ENCODE data around the gene ADAM19.
A peak's percentile ranks its signal among the peaks of the same experiment; 100 is the strongest.

ADAM19 gene

DNA sequence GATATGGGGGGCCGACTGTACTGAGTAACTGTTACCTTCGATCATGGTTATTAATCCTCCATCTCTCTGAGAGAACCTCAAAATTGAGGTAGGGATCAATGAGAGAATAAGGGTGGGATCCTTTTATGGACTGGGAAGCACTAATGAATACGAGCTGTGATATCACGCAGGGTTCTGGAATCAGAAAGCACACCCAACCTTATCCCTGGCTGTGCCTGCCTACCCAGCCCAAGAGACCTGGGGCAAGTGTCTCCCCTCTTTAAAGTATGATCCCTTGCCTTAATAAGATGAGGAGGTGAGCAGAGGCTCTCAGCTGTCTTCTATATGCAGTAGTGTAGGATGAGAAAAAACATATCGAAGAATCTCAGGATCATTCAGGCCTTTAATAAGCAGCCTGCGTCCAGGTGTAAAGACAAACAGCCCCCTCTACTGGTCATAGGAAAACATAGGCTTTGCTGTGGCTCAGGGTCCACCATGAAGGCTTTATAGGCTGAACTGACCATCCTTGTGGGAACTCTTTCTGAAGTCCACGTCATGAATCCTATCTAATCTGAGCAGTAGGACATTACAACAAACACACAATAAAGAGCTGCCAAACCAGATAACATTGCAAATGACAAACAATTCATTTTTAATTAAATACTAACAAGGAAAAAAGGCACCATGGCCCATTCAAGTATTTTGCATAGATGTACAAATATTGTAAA, 98.7 kb downstream of the ADAM19 start:
- no peak overlapping the region for H3K27ac ChIP-seq
- TF ChIP-seq, protein P1, sequence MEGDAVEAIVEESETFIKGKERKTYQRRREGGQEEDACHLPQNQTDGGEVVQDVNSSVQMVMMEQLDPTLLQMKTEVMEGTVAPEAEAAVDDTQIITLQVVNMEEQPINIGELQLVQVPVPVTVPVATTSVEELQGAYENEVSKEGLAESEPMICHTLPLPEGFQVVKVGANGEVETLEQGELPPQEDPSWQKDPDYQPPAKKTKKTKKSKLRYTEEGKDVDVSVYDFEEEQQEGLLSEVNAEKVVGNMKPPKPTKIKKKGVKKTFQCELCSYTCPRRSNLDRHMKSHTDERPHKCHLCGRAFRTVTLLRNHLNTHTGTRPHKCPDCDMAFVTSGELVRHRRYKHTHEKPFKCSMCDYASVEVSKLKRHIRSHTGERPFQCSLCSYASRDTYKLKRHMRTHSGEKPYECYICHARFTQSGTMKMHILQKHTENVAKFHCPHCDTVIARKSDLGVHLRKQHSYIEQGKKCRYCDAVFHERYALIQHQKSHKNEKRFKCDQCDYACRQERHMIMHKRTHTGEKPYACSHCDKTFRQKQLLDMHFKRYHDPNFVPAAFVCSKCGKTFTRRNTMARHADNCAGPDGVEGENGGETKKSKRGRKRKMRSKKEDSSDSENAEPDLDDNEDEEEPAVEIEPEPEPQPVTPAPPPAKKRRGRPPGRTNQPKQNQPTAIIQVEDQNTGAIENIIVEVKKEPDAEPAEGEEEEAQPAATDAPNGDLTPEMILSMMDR (conservative IDR thresholded peaks at IDR 0.05; ENCODE audit: low read depth) = peak; percentile 92
- peak; percentile 88 for DNase-seq (ENCODE audit: low spot score)
- ChIA-PET POLR2A (ENCODE audit: low non-redundant PET) (no interaction called here), CTCF (interaction anchor here (0.6 to 2.4 kb wide), 21 partner anchors 8 to 1529 kb away, joined by 3 to 10 read pairs (median 4); partner anchors contain the start of gene LSM11)

DNA sequence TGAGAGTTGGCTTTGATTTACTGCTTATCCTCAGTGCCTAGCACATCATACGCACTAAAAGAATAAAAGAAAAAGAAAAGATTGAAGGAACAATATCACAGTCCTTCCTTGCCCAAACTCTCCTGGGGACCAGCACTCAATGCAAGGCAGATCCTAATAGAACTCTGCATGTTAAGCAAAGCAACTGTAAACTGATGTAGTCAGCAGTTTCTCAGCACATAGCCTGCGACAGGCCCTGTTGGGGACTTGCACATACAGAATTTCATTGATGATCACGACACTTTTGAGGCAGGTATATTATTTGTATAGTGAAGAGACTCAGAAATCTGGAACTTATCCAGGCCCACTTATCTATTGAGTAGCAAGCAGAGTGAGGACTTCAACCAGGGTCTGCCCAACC, 100.1 kb downstream of the ADAM19 start:
- no peak for DNase-seq (ENCODE audit: low spot score)
- ChIA-PET CTCF (interaction anchor here (0.6 to 2.4 kb wide), 3 partner anchors 102 to 1740 kb away, joined by 5 to 10 read pairs (median 6); no protein-coding TSS in a partner anchor), POLR2A (ENCODE audit: low non-redundant PET) (no interaction called here)
- H3K27ac ChIP-seq = no peak overlapping the region
- TF ChIP-seq, protein P1 (conservative IDR thresholded peaks at IDR 0.05; ENCODE audit: low read depth) = no peak

DNA sequence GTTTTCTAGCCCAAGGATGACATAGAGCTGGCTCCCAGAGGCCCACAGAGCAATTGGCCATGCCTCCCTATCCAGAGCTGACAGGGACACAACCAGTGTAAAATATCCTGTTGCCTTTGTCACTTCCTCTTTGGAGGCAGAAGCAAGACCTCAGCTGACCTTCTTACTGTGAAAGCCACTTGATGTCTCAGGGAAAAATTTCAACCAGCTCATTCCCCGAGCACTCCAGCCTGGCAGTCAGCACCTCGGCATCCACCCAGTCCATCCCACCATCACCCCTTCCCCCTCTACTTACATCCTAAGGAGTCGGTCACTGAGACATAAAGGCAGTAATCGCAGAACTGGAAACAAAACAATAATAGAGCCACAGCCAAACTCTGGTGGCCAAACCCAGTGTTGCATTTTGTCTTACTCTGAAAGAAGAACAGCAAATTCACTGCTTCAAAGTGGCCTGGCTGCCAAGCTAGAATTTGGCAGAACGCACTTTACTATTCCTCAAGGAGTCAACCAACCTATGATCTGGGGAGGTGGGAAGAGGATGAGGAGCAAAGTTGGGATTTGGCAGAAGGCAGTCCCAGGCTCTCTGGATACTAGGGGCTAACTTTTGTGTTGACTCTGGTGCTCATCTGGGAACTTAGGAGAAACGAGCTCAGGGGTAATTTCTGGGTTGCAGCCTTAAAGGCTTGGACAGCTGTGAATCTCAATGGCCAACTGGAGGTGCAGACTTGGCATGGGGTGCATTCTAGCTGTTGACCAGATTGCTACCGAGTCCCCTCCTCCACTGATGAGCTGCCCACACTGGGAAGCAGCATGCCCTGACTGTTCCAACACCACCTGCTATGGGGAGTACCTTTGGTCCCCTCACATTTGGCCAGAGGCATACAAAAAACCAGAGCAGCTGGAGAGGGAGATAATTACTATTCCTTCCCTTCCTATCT, 101.9 kb downstream of the ADAM19 start:
- CTCF ChIA-PET = interaction anchor here (0.5 to 2.4 kb wide), 7 partner anchors 13 to 244 kb away, joined by 3 to 10 read pairs (median 3); no protein-coding TSS in a partner anchor
- DNase-seq (ENCODE audit: low spot score) = no peak
- H3K27ac ChIP-seq = no peak overlapping the region
- POLR2A ChIA-PET (ENCODE audit: low non-redundant PET) = no interaction called here
- TF ChIP-seq, protein P1 (conservative IDR thresholded peaks at IDR 0.05; ENCODE audit: low read depth) = no peak

DNA sequence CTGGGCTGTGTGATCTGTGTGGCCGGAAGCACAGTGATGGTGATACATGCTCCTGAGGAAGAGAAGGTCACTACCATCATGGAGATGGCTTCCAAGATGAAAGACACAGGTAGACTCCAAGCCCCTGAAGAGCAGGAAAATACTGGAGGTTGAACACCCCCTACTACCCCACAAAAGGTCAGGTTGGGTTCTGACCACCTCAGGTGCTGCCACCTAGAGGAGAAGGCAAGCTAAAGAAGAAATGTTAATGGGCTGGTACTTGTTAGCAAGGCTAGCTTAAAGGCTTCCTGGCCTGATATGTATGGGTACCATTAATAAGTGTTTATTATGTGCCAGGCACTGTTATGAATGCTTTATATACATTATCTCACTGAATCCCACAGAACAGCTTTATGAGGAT, 103.9 kb downstream of the ADAM19 start:
- CTCF ChIA-PET = interaction anchor here (0.6 to 2.9 kb wide), 16 partner anchors 8 to 524 kb away, joined by 3 to 22 read pairs (median 3); no protein-coding TSS in a partner anchor
- TF ChIP-seq, protein P1 (conservative IDR thresholded peaks at IDR 0.05; ENCODE audit: low read depth) = peak; percentile 76
- DNase-seq (ENCODE audit: low spot score) = peak; percentile 48
- no peak overlapping the region for H3K27ac ChIP-seq
- POLR2A ChIA-PET (ENCODE audit: low non-redundant PET) = no interaction called here

DNA sequence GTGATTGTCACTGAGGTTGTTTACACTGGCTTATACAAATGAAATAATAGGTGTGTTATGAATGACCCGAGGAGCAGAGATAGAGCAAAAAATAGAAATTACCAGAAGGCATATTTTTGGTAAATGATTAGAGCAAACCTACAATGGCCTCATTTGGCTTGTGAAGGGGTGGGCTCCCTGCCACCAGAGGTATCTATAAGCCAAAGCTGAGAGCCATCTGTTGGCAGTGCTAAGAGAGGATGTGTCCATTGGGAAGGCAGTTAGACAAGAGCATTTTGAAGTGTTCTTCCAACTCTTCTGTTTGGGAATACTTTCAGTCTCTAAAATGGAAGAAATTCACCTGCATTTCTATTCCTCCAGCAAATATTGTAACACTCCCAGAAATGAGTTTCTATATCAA, 104.9 kb downstream of the ADAM19 start:
- TF ChIP-seq, protein P1 (conservative IDR thresholded peaks at IDR 0.05; ENCODE audit: low read depth) = no peak
- ChIA-PET POLR2A (ENCODE audit: low non-redundant PET) (interaction anchor here (0.7 kb wide), 1 partner anchor 141 kb away, joined by 3 read pairs; no protein-coding TSS in a partner anchor), CTCF (interaction anchor here (0.6 to 2.9 kb wide), 6 partner anchors 10 to 226 kb away, joined by 3 to 22 read pairs (median 6); no protein-coding TSS in a partner anchor)
- no peak for DNase-seq (ENCODE audit: low spot score)
- no peak overlapping the region for H3K27ac ChIP-seq

DNA sequence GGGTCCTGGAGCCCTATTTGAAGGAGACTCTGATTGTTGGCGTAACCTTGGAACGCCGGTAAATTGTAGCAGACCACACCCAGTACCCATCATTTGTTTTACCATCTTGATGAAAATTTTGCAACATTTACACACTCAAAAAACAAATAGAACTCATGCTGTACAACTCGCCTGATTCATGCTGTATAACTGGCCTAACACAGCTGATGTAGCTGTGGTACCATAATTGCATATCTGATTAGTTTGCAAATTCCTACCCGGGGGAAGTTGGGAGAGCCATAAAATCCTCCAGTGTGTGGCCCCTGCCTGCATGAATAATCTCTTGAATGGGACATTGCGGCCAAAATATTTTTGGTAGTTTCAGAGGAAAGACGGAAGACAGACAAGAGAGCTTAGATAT, 105.9 kb downstream of the ADAM19 start:
- ChIA-PET POLR2A (ENCODE audit: low non-redundant PET) (no interaction called here), CTCF (interaction anchor here (1.1 to 2.9 kb wide), 2 partner anchors 9 to 141 kb away, joined by 3 to 15 read pairs; partner anchors contain the start of gene NIPAL4)
- no peak for DNase-seq (ENCODE audit: low spot score)
- TF ChIP-seq, protein P1 (conservative IDR thresholded peaks at IDR 0.05; ENCODE audit: low read depth) = no peak
- no peak overlapping the region for H3K27ac ChIP-seq
